GM12801 (cell line): ENCODE data around the gene C7orf33.

Source experiments
- TF ChIP-seq, protein P1 (sequence below): IDR thresholded peaks from one replicate; pipeline ENCODE4 v1.5.1; 2011; ENCODE audit warnings: control low read depth; ENCODE audit not compliant: insufficient read length; ENCODE audit errors: extremely low read depth

Gene C7orf33

DNA sequence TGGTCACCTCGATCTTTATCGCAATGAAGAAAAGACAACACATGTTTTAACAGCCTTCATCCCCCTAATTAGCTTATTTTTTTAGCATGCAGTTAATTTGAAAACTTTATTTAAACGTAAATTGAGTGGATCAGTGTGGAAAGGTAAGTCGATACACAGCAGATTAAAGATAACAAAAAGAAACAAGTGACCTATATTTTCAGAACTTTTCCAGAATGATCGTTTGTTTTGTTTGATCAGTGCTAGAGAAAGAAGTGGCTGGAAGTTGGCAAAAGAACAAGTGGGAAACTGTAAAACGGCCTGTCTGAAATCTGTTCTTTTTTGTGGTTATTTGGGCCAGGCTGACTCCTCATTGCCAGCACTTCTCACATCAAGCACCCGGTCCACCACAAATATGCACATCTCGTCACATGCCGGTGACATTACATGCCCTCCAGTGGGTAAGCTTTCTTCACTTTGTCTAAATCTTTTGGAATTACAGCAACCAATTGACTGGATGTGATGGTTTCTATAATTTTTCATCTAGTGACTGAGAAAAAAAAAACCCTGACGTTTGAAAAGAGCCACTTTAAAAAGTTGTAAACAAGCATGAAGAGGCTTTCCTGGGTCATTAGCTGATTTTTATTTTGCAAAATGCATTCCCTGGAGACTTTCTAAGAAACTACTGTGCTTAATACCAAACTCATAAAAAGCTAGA lies 33.2 kb downstream of the C7orf33 start:
- TF ChIP-seq, protein P1, sequence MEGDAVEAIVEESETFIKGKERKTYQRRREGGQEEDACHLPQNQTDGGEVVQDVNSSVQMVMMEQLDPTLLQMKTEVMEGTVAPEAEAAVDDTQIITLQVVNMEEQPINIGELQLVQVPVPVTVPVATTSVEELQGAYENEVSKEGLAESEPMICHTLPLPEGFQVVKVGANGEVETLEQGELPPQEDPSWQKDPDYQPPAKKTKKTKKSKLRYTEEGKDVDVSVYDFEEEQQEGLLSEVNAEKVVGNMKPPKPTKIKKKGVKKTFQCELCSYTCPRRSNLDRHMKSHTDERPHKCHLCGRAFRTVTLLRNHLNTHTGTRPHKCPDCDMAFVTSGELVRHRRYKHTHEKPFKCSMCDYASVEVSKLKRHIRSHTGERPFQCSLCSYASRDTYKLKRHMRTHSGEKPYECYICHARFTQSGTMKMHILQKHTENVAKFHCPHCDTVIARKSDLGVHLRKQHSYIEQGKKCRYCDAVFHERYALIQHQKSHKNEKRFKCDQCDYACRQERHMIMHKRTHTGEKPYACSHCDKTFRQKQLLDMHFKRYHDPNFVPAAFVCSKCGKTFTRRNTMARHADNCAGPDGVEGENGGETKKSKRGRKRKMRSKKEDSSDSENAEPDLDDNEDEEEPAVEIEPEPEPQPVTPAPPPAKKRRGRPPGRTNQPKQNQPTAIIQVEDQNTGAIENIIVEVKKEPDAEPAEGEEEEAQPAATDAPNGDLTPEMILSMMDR = no peak

DNA sequence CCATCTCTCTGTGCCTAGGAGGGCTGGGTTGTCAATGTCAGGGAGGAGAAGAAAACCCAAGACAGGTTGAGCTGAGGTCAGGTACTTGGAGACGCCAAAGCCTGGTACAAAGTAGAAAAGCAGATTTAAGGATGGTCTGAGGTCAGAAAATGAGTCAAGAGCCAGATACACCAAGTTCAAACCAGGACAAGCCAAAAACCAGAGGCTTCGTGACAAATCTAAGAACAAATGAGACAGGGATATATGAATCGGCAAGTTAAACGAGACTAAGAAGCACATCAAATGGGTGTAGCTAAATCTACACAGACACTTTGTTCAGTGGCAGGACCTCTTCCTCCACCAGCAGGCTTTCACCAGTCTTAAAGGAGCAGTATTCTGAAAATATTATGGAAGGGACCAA lies 34.2 kb downstream of the C7orf33 start:
- TF ChIP-seq, protein P1 = no peak

DNA sequence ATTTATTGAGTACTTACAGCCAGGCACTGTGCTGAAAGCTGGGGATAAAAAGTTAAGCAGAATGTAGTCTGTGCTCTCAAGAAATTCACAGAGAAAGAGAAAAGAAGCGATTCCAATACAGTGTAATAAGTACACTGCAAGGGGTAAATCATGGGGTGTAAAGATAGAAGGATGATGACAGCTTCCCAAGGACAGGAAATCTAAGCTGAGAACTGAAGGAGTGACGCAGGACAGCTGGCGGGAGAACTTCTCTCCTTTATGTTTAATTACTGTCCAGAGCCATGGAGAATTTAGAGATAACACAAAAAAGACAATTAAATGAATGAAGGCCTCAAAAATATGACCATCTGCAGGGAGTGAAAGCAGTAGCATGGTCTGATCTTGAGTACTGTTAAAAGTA lies 34.8 kb downstream of the C7orf33 start:
- TF ChIP-seq, protein P1 = no peak

DNA sequence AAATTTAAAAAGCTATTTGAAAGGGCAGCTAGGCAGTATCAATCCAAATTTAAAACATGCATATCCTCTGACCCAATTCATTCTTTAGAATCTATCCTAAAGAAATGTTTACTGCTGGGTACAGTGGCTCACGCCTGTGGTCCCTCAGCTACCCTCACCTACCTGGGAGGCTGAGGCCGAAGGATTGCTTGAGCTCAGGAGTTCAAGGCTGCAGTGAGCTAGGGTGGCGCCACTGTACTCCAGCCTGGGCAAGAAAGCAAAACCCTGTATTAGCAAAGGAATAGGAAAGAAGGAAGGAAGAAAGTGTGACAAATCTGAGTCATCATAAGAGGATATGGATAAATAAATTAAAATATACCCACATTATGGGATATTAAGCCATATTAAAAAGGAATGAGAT lies 36.3 kb downstream of the C7orf33 start:
- TF ChIP-seq, protein P1 = no peak

DNA sequence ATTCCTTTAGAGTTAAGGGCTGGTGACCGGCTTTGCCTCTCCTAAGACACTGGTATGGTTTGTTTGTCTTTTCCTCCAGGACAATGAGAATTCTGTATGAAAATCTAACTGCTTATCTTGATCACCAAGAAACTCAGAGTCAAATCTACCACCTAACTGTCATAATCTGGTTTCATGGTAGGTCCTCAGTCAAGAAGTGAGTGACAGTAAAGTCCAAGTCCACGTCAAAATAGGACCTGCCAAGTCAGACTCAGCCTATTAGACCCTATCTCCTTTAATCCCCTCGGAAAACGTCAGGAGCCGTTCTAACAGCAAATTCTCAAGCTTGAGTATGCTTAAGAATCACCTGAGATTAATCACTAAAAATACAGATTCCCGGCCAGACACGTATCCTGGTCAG lies 37.4 kb downstream of the C7orf33 start:
- TF ChIP-seq, protein P1 = no peak

DNA sequence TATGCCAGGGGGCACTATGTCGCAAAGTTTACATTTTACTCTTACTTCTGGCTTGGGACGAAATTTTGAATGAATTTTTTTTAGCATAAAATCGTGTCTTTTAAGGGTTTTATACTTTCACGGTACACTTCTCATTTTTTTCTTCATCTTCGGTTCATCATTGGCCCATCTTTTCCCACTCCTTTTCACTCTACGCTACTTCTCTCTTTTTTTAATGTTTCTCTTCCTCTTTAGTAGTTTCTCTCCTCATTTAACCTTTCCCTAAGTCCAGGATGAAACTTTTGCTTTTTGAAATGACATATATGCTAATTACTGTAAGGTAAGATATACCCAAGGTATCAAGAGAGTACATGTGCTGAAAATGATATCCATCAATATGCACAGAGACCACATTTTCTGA lies 39.5 kb downstream of the C7orf33 start:
- TF ChIP-seq, protein P1 = no peak

DNA sequence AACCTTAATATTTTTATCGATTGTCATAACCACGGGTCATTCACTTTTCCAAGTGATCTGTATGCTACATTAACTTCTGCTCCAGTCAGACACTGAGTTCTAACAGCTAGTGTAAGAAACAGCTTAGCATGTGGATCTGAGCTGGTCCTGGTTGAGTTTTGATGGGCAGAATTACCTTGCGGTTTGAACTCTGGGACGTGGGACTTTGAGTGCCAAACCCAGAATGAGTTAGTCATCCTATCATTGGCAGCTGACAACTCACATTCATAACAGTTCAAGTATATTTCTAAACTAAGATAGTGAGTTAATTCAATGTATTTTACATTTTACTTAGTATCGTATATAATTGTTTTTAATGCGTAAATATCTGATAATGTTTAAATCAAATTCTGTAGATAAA lies 43.2 kb downstream of the C7orf33 start:
- TF ChIP-seq, protein P1 = no peak
